ENCODE data around the gene RALGPS1.

RALGPS1 gene

GRCh38 chr9:127124111-127124531 lies 209.5 kb downstream of the RALGPS1 start:
- Histone ChIP-seq H3K36me3 (ENCODE audit: control insufficient read depth, insufficient read depth, low read length) (no peaks in the 10 kb centered on the region), H3K4me1 (ENCODE audit: control insufficient read depth, insufficient read depth, low read length) (peaks cover 12% of the 10 kb centered on the region), H3K4me3 (ENCODE audit: insufficient read depth, low read depth, low read length) (no peak overlapping the region), H3K27me3 (ENCODE audit: control insufficient read depth, insufficient read depth, low read length, poor library complexity, severe bottlenecking) (no peaks in the 10 kb centered on the region), H3K27ac (ENCODE audit: insufficient read depth, low read depth, low read length, poor library complexity, severe bottlenecking) (no peak overlapping the region), H3K9me3 (ENCODE audit: control insufficient read depth, low read length) (no peaks in the 10 kb centered on the region)
- WGBS, 2 experiments = 89 to 90% methylated on average over 7 of the region's 7 CpGs

- H3K9me3 ChIP-seq (ENCODE audit: control insufficient read depth, low read length) = no peaks in the 10 kb centered on the region
- WGBS, 2 experiments = 94 to 95% methylated on average over 2 of the region's 2 CpGs
These were observed 210.2 kb downstream of the RALGPS1 start for GRCh38 chr9:127124792-127125191.

GRCh38 chr9:127126971-127127370 lies 212.4 kb downstream of the RALGPS1 start:
- WGBS, 2 experiments = 82 to 100% methylated on average over 1 of the region's 1 CpG
- H3K4me3 ChIP-seq (ENCODE audit: insufficient read depth, low read depth, low read length) = no peak overlapping the region
- no peaks in the 10 kb centered on the region for H3K9me3 ChIP-seq (ENCODE audit: control insufficient read depth, low read length)
- peaks cover 18% of the 10 kb centered on the region for H3K4me1 ChIP-seq (ENCODE audit: control insufficient read depth, insufficient read depth, low read length)
- no peak overlapping the region for H3K27ac ChIP-seq (ENCODE audit: insufficient read depth, low read depth, low read length, poor library complexity, severe bottlenecking)
- no peaks in the 10 kb centered on the region for H3K27me3 ChIP-seq (ENCODE audit: control insufficient read depth, insufficient read depth, low read length, poor library complexity, severe bottlenecking)
- H3K36me3 ChIP-seq (ENCODE audit: control insufficient read depth, insufficient read depth, low read length) = no peaks in the 10 kb centered on the region

More at GRCh38 chr9:127124792-127125191, 210.2 kb downstream of the RALGPS1 start:
- no peaks in the 10 kb centered on the region for H3K27me3 ChIP-seq (ENCODE audit: control insufficient read depth, insufficient read depth, low read length, poor library complexity, severe bottlenecking)
- H3K4me1 ChIP-seq (ENCODE audit: control insufficient read depth, insufficient read depth, low read length) = peaks cover 11% of the 10 kb centered on the region
- no peaks in the 10 kb centered on the region for H3K36me3 ChIP-seq (ENCODE audit: control insufficient read depth, insufficient read depth, low read length)
- no peak overlapping the region for H3K27ac ChIP-seq (ENCODE audit: insufficient read depth, low read depth, low read length, poor library complexity, severe bottlenecking)
- H3K4me3 ChIP-seq (ENCODE audit: insufficient read depth, low read depth, low read length) = no peak overlapping the region

GRCh38 chr9:127128341-127129072 lies 213.9 kb downstream of the RALGPS1 start:
- WGBS, 2 experiments = 93 to 95% methylated on average over 9 of the region's 9 CpGs
- no peak overlapping the region for H3K4me3 ChIP-seq (ENCODE audit: insufficient read depth, low read depth, low read length)
- H3K4me1 ChIP-seq (ENCODE audit: control insufficient read depth, insufficient read depth, low read length) = peaks cover 17% of the 10 kb centered on the region

GRCh38 chr9:127129073-127129717 lies 214.6 kb downstream of the RALGPS1 start:
- 87 to 93% methylated on average over 4 to 5 of the region's 5 CpGs for WGBS, 2 experiments
- Histone ChIP-seq H3K4me3 (ENCODE audit: insufficient read depth, low read depth, low read length) (no peak overlapping the region), H3K27me3 (ENCODE audit: control insufficient read depth, insufficient read depth, low read length, poor library complexity, severe bottlenecking) (no peaks in the 10 kb centered on the region), H3K4me1 (ENCODE audit: control insufficient read depth, insufficient read depth, low read length) (peaks cover 17% of the 10 kb centered on the region), H3K9me3 (ENCODE audit: control insufficient read depth, low read length) (no peaks in the 10 kb centered on the region), H3K36me3 (ENCODE audit: control insufficient read depth, insufficient read depth, low read length) (no peaks in the 10 kb centered on the region), H3K27ac (ENCODE audit: insufficient read depth, low read depth, low read length, poor library complexity, severe bottlenecking) (no peak overlapping the region)

More at GRCh38 chr9:127128341-127129072, 213.9 kb downstream of the RALGPS1 start:
- Histone ChIP-seq H3K9me3 (ENCODE audit: control insufficient read depth, low read length) (no peaks in the 10 kb centered on the region), H3K36me3 (ENCODE audit: control insufficient read depth, insufficient read depth, low read length) (no peaks in the 10 kb centered on the region), H3K27me3 (ENCODE audit: control insufficient read depth, insufficient read depth, low read length, poor library complexity, severe bottlenecking) (no peaks in the 10 kb centered on the region), H3K27ac (ENCODE audit: insufficient read depth, low read depth, low read length, poor library complexity, severe bottlenecking) (no peak overlapping the region)

- H3K36me3 ChIP-seq (ENCODE audit: control insufficient read depth, insufficient read depth, low read length) = no peaks in the 10 kb centered on the region
- H3K27ac ChIP-seq (ENCODE audit: insufficient read depth, low read depth, low read length, poor library complexity, severe bottlenecking) = no peak overlapping the region
- H3K4me1 ChIP-seq (ENCODE audit: control insufficient read depth, insufficient read depth, low read length) = peaks cover 17% of the 10 kb centered on the region
- no peak overlapping the region for H3K4me3 ChIP-seq (ENCODE audit: insufficient read depth, low read depth, low read length)
- H3K27me3 ChIP-seq (ENCODE audit: control insufficient read depth, insufficient read depth, low read length, poor library complexity, severe bottlenecking) = no peaks in the 10 kb centered on the region
- H3K9me3 ChIP-seq (ENCODE audit: control insufficient read depth, low read length) = no peaks in the 10 kb centered on the region
- 88 to 98% methylated on average over 3 of the region's 3 CpGs for WGBS, 2 experiments
These were observed 215.1 kb downstream of the RALGPS1 start for GRCh38 chr9:127129718-127130085.

- H3K9me3 ChIP-seq (ENCODE audit: control insufficient read depth, low read length) = no peaks in the 10 kb centered on the region
- H3K4me3 ChIP-seq (ENCODE audit: insufficient read depth, low read depth, low read length) = no peak overlapping the region
- H3K4me1 ChIP-seq (ENCODE audit: control insufficient read depth, insufficient read depth, low read length) = peaks cover 17% of the 10 kb centered on the region
- no peaks in the 10 kb centered on the region for H3K27me3 ChIP-seq (ENCODE audit: control insufficient read depth, insufficient read depth, low read length, poor library complexity, severe bottlenecking)
- no peaks in the 10 kb centered on the region for H3K36me3 ChIP-seq (ENCODE audit: control insufficient read depth, insufficient read depth, low read length)
- no peak overlapping the region for H3K27ac ChIP-seq (ENCODE audit: insufficient read depth, low read depth, low read length, poor library complexity, severe bottlenecking)
- WGBS, 2 experiments = 94 to 95% methylated on average over 2 of the region's 2 CpGs
These were observed 215.7 kb downstream of the RALGPS1 start for GRCh38 chr9:127130235-127130634.

GRCh38 chr9:127130661-127131538 lies 216.3 kb downstream of the RALGPS1 start:
- Histone ChIP-seq H3K4me3 (ENCODE audit: insufficient read depth, low read depth, low read length) (no peak overlapping the region), H3K27me3 (ENCODE audit: control insufficient read depth, insufficient read depth, low read length, poor library complexity, severe bottlenecking) (no peaks in the 10 kb centered on the region), H3K27ac (ENCODE audit: insufficient read depth, low read depth, low read length, poor library complexity, severe bottlenecking) (peak overlapping the region; percentile 31), H3K9me3 (ENCODE audit: control insufficient read depth, low read length) (no peaks in the 10 kb centered on the region), H3K36me3 (ENCODE audit: control insufficient read depth, insufficient read depth, low read length) (no peaks in the 10 kb centered on the region), H3K4me1 (ENCODE audit: control insufficient read depth, insufficient read depth, low read length) (peaks cover 17% of the 10 kb centered on the region)
- WGBS, 2 experiments = 78 to 82% methylated on average over 10 of the region's 10 CpGs

GRCh38 chr9:127131871-127132270 lies 217.3 kb downstream of the RALGPS1 start:
- WGBS, 2 experiments = 76% methylated on average over 6 of the region's 6 CpGs

GRCh38 chr9:127132375-127132774 lies 217.8 kb downstream of the RALGPS1 start:
- H3K27ac ChIP-seq (ENCODE audit: insufficient read depth, low read depth, low read length, poor library complexity, severe bottlenecking) = no peak overlapping the region
- no peak overlapping the region for H3K4me3 ChIP-seq (ENCODE audit: insufficient read depth, low read depth, low read length)
- no peaks in the 10 kb centered on the region for H3K9me3 ChIP-seq (ENCODE audit: control insufficient read depth, low read length)
- no peaks in the 10 kb centered on the region for H3K27me3 ChIP-seq (ENCODE audit: control insufficient read depth, insufficient read depth, low read length, poor library complexity, severe bottlenecking)
- H3K4me1 ChIP-seq (ENCODE audit: control insufficient read depth, insufficient read depth, low read length) = peaks cover 17% of the 10 kb centered on the region
- 89 to 91% methylated on average over 4 of the region's 4 CpGs for WGBS, 2 experiments
- no peaks in the 10 kb centered on the region for H3K36me3 ChIP-seq (ENCODE audit: control insufficient read depth, insufficient read depth, low read length)

More at GRCh38 chr9:127131871-127132270, 217.3 kb downstream of the RALGPS1 start:
- H3K27me3 ChIP-seq (ENCODE audit: control insufficient read depth, insufficient read depth, low read length, poor library complexity, severe bottlenecking) = no peaks in the 10 kb centered on the region
- no peak overlapping the region for H3K27ac ChIP-seq (ENCODE audit: insufficient read depth, low read depth, low read length, poor library complexity, severe bottlenecking)
- no peaks in the 10 kb centered on the region for H3K9me3 ChIP-seq (ENCODE audit: control insufficient read depth, low read length)
- peaks cover 17% of the 10 kb centered on the region for H3K4me1 ChIP-seq (ENCODE audit: control insufficient read depth, insufficient read depth, low read length)
- no peak overlapping the region for H3K4me3 ChIP-seq (ENCODE audit: insufficient read depth, low read depth, low read length)
- no peaks in the 10 kb centered on the region for H3K36me3 ChIP-seq (ENCODE audit: control insufficient read depth, insufficient read depth, low read length)
